ENCODE measurements around the gene TNF.

- TF ChIP-seq CTCF (IDR thresholded peaks at IDR 0.05) (no peak), POLR2A (IDR thresholded peaks at IDR 0.05) (no peak)
Observed at GRCh38 chr6:31575335-31575901, at the start of gene TNF.

Measured in prostate gland (tissue), 2 donors.